Activated B cell treated with CpG ODN at 0.5 μM for 24 hours (primary cell): ENCODE data around the gene ERC2. TPM values are rescaled to one million over a fixed set of nuclear protein-coding genes. Genes with fewer than 3 reads are reported as not detected.

Experiments used
- ATAC-seq: fragments of 200-7000 bp; cut with Tn5 transposase; one replicate; pipeline ENCODE4 v1.10.0; 2021; ENCODE audit warnings: low read depth, mild to moderate bottlenecking, moderate library complexity
- CTCF ChIA-PET: fragments of 350-600 bp; sonication (Branson Sonifier 250); formaldehyde crosslinking; loops from one replicate; lab custom pipeline; 2021; ENCODE audit warnings: antibody characterized with exemption; lab: Charles Lee
- POLR2A ChIA-PET: fragments of 350-600 bp; sonication (Branson Sonifier 250); formaldehyde crosslinking; loops from one replicate; lab custom pipeline; 2021; ENCODE audit warnings: antibody characterized with exemption; lab: Charles Lee
- DNase-seq: peaks from one replicate; pipeline ENCODE4 v3.0.0; 2022
- H3K27ac Mint-ChIP-seq: one replicate; pipeline ENCODE4 v1.8.0; 2020; ENCODE audit warnings: mixed read lengths
- H3K27me3 Mint-ChIP-seq: one replicate; pipeline ENCODE4 v1.8.0; 2021; ENCODE audit warnings: mixed read lengths
- H3K36me3 Mint-ChIP-seq: one replicate; pipeline ENCODE4 v1.8.0; 2021; ENCODE audit warnings: low read depth, mixed read lengths
- H3K4me1 Mint-ChIP-seq: one replicate; pipeline ENCODE4 v1.8.0; 2021; ENCODE audit warnings: mixed read lengths
- H3K4me3 Mint-ChIP-seq: one replicate; pipeline ENCODE4 v1.8.0; 2020; ENCODE audit warnings: mild to moderate bottlenecking, mixed read lengths
- H3K9me3 Mint-ChIP-seq: one replicate; pipeline ENCODE4 v1.8.0; 2020; ENCODE audit warnings: mixed read lengths
- CTCF ChIP-seq: fragments of 200-600 bp; IDR thresholded peaks from one replicate; pipeline ENCODE4 v1.8.0; 2022; ENCODE audit warnings: antibody characterized with exemption, mild to moderate bottlenecking
- intact Hi-C: fragments of 100-400 bp; cut with micrococcal nuclease; formaldehyde crosslinking; loops from one replicate; pipeline ENCODE4 v1.15.1; 2024
- total RNA-seq: library from RNA; stranded (reverse); gene quantifications from 2 replicates; pipeline ENCODE4 v1.2.3, GENCODE V29; 2022

Gene ERC2
- total RNA-seq, 1 donor from 2014 or later, result not detected

- intact Hi-C loops, result no loop called here
- H3K27ac Mint-ChIP-seq, result no peak overlapping the region
These were observed 338.2 kb downstream of the ERC2 start for GRCh38 chr3:56130036-56130435.

DNA sequence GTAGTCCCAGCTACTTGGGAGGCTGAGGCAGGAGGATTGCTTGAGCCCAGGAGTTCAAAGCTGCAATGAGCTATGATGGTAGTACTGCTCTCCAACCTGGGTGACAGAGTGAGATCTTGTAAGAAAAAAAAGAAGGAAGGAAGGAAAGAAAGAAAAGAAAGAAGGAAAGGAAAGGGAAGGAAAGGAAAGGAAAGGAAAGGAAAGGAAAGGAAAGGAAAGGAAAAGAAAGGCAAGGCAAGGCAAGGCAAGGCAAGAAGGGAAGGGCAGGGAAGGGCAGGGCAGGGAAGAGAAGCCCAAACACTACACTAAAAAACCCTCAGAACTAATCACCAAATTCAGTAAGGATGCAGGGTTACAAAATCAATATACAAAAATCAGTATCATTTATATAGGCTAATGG, 341.6 kb downstream of the ERC2 start:
- TF ChIP-seq CTCF, result no peak
- Mint-ChIP-seq H3K4me1 (no peaks in the 10 kb centered on the region), H3K27ac (no peak overlapping the region), H3K9me3 (no peaks in the 10 kb centered on the region), H3K27me3 (peaks cover 3% of the 10 kb centered on the region), H3K36me3 (no peaks in the 10 kb centered on the region), H3K4me3 (no peak overlapping the region)
- ChIA-PET POLR2A (no interaction called here), CTCF (no interaction called here)
- intact Hi-C loops, result no loop called here
- ATAC-seq (no peak), DNase-seq (no peak)

More at GRCh38 chr3:56130036-56130435, 338.2 kb downstream of the ERC2 start:
- CTCF ChIA-PET, result no interaction called here
- DNase-seq (no peak), ATAC-seq (no peak)
- TF ChIP-seq CTCF, result no peak
- H3K36me3 Mint-ChIP-seq, result no peaks in the 10 kb centered on the region
- H3K27me3 Mint-ChIP-seq, result peaks cover 3% of the 10 kb centered on the region
- H3K4me1 Mint-ChIP-seq, result no peaks in the 10 kb centered on the region
- no peaks in the 10 kb centered on the region for H3K9me3 Mint-ChIP-seq
- no peak overlapping the region for H3K4me3 Mint-ChIP-seq
- POLR2A ChIA-PET, result no interaction called here

- ATAC-seq (no peak), DNase-seq (no peak)
- no peaks in the 10 kb centered on the region for H3K36me3 Mint-ChIP-seq
- H3K27me3 Mint-ChIP-seq, result peaks cover 3% of the 10 kb centered on the region
- H3K4me3 Mint-ChIP-seq, result no peak overlapping the region
- intact Hi-C loops, result no loop called here
- H3K9me3 Mint-ChIP-seq, result no peaks in the 10 kb centered on the region
- H3K27ac Mint-ChIP-seq, result no peak overlapping the region
- ChIA-PET POLR2A (no interaction called here), CTCF (no interaction called here)
- no peak for TF ChIP-seq CTCF
- no peaks in the 10 kb centered on the region for H3K4me1 Mint-ChIP-seq
These were observed 342.8 kb downstream of the ERC2 start for GRCh38 chr3:56125358-56126005.

DNA sequence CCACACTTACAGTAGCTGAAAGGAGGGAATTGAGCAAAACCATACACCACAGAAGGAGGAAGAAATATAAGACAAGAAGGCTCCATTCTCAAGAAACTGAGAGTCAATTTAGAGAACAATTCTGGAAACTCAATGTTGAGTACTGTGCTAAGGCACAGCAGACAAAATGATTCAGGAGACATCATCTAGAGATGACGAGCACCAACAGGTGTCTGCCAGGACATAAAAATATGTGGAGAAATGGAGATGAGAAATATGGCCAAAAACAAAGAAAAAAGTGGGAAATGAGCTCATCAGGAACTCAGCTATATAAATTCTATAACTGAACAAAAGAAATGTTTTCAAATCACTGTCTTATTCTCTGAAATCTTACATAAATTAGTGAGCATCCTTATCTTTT, 343.7 kb downstream of the ERC2 start:
- no peak for ATAC-seq
- TF ChIP-seq CTCF, result no peak
- Mint-ChIP-seq H3K27me3 (peaks cover 3% of the 10 kb centered on the region), H3K4me1 (no peaks in the 10 kb centered on the region), H3K36me3 (no peaks in the 10 kb centered on the region), H3K27ac (no peak overlapping the region), H3K9me3 (no peaks in the 10 kb centered on the region), H3K4me3 (no peak overlapping the region)
- POLR2A ChIA-PET, result no interaction called here
- CTCF ChIA-PET, result no interaction called here
- no peak for DNase-seq
- intact Hi-C loops, result no loop called here

- H3K9me3 Mint-ChIP-seq, result no peaks in the 10 kb centered on the region
- intact Hi-C loops, result no loop called here
- no peak overlapping the region for H3K4me3 Mint-ChIP-seq
- ChIA-PET CTCF (no interaction called here), POLR2A (no interaction called here)
- H3K27ac Mint-ChIP-seq, result no peak overlapping the region
- TF ChIP-seq CTCF, result no peak
- H3K4me1 Mint-ChIP-seq, result no peaks in the 10 kb centered on the region
- H3K27me3 Mint-ChIP-seq, result peaks cover 3% of the 10 kb centered on the region
- H3K36me3 Mint-ChIP-seq, result no peaks in the 10 kb centered on the region
- DNase-seq (no peak), ATAC-seq (no peak)
These were observed 344.8 kb downstream of the ERC2 start for GRCh38 chr3:56123487-56123886.
